GM10266 (cell line): ENCODE results near the gene FHOD3.

Source experiments
- DNase-seq: peaks from one replicate; pipeline ENCODE4 v3.0.0; 2012; ENCODE audit errors: extremely low spot score
- TF ChIP-seq, protein P1 (sequence below): IDR thresholded peaks from 2 replicates; pipeline ENCODE4 v1.5.1; 2012; ENCODE audit warnings: mild to moderate bottlenecking, low read depth; ENCODE audit not compliant: control insufficient read depth, insufficient read depth; ENCODE audit errors: missing control alignments

Gene FHOD3

DNA sequence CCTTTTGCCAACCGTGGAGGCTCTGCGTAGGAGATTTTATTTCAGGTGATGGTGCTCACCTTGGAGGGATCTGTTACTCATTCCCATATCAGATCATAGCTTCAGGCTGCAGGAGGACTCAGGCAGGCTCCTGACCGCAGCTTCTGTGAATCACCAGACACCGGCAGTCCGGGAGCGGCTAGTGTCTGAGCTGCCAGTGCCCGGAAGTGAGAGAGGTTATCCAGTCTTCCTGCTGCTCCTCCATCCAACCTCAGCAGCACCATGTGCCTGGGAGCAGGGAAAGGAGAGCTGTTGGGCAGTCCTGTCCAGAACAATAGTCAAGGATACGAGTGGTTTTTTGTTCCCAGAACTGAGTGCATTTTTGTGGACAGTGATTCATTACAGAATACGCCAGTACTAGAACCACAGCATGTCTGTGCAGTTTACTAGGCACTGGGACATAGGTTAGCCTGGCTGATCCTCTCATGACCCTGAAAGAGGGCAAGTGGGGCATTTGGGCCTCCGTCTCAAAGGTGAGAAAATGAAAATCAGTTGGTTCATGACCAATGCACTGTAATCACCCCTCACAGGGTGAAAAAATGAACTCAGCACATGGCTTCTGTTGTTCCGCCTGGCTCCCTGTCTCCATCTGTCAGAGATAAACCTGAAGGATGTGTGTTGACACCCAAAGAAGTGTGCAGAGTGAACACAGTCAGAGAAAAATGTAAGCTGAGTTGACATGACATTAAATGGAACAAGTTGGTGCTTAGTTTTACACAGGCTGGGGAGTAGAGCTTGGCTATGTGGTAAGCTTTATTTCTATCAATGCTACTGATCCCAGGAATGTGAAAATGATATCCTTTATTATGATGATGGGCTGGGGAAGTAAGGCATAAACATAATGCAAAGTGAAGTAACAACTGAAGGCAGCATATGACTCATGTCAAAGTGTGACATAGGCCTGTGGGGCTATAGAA is 12.2 kb downstream of the FHOD3 start:
- TF ChIP-seq, protein P1, sequence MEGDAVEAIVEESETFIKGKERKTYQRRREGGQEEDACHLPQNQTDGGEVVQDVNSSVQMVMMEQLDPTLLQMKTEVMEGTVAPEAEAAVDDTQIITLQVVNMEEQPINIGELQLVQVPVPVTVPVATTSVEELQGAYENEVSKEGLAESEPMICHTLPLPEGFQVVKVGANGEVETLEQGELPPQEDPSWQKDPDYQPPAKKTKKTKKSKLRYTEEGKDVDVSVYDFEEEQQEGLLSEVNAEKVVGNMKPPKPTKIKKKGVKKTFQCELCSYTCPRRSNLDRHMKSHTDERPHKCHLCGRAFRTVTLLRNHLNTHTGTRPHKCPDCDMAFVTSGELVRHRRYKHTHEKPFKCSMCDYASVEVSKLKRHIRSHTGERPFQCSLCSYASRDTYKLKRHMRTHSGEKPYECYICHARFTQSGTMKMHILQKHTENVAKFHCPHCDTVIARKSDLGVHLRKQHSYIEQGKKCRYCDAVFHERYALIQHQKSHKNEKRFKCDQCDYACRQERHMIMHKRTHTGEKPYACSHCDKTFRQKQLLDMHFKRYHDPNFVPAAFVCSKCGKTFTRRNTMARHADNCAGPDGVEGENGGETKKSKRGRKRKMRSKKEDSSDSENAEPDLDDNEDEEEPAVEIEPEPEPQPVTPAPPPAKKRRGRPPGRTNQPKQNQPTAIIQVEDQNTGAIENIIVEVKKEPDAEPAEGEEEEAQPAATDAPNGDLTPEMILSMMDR = no peak
- no peak for DNase-seq

DNA sequence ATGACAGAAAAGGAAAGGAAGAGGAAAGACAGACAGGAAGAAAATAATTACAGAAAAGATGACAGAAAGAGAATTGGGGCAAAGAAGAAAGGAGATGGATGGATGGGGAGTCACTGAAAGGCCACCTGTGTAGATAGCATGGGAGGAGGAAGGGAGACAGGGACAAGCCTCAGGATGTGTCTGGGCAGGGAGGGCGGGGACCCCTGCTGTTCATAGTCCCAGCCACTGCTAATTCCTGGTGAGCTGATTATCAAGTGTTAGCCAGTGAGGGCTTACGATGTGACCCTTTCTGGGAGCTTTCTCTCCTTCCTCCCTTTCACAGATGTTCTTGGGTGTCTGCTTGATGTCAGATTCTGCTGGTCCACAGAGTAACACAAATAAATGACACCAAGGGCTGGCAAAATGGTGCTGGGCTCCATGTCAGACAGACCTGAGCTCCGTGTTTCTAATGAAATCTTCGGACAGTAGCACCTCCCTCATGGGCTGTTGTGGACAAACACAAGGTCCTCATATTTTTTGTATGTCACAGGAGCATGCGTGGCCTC is 13.6 kb downstream of the FHOD3 start:
- TF ChIP-seq, protein P1 = no peak
- DNase-seq = no peak

DNA sequence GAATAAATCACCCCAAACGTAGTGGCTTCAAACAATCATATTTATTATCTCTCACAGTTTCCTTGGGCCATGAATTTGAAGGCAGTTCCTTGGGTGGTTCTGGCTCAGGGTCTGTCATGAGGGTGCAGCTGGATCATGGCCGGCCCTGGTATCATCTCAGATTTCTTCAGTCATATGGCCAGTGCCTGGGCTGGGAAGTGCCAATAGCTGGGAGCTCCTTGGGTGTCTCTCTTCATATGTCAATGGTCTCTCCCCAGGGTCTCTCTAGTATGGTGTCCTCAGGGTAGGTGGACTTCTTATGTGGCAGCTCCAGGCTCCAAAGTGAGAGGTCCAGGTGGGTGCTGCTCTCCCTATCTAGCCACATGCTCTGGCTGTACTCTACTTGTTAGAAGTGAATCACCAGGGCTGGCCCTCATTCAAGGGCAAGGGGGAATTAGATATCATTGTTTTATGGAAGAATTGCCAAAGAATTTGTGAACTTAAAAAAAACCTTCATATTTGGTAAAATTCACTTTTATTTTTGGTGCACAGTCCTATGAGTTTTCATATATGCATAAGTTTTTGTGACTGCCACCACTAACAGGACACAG is 15.4 kb downstream of the FHOD3 start:
- no peak for DNase-seq
- TF ChIP-seq, protein P1 = no peak

DNA sequence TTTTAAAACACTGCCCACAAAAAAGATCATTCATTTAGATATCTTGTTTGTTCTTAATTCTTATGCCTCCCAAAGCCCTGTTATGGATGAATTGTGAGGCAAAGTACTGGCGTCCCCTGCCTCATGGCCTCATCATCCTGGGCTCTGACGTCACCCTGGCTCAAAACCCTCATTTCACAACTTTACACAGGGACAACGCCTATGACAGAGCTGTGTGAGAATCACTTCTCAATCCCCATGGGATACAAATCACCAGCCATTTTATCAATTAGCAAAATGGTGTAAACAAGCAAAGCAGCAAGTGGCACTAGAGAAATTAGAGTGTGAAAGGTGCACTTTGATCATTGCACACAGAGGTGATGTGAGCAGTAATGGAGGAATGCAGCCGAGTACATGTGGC is 16.6 kb downstream of the FHOD3 start:
- TF ChIP-seq, protein P1 = no peak
- no peak for DNase-seq

DNA sequence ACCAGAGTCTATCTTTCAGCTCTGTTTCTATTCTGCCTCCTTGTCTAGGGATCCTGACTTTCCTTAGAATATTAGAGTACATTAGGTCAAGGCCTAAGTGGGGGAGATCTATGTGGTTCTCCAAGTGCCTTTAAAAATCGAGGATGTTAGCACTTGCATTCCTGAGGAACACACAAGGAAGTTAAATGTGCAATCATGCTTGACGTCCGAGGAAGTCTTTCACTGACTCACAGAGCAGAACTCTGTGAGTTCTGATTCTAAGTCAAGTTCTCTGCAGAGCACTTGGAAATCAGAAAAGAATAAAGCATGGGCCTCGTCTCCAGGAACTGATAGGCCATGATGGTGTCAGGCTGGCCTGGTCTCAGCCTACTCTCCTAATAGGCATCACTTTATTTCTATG is 17.2 kb downstream of the FHOD3 start:
- TF ChIP-seq, protein P1 = no peak
- DNase-seq = no peak

DNA sequence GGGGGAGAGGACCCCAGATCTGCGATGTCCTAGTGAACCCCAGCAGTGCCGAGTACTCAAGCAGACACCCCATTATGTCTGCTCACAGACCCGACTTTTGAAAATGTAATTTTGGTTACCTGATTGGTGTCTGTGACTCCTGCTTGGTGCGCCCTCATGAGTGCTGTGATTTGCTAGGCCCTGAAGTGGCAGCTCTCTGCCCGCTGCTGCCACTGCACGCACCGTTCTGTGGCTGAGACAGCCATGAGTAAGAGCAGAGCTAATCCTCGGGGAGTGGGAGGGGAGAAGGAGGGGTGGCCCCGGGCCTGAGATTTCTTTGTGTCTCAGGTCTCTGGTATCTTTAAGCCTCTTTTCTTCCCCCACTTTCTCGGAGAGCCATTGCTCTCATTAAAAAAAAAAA is 18.2 kb downstream of the FHOD3 start:
- no peak for DNase-seq
- TF ChIP-seq, protein P1 = no peak

DNA sequence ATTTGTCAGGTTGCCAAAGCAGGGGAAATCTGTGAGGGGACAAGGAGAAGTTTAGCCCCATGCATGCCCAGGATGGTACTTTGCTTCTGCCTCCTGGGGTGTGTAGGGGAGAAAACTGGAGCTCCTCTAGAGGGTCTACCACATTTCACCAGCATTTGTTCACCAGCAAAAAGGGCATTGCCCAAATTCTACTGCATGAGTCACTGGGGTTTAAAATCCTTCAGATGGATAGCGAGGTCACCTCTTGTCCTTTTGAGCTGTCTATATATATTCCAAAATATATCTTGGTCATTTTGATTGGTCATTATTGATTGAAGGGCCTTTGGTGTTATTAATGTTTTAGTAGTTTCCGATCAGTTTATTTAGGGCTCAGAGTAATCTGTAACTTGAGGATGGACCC is 18.7 kb downstream of the FHOD3 start:
- no peak for DNase-seq
- TF ChIP-seq, protein P1 = no peak
